ENCODE results near the gene KRT16.
A peak's percentile ranks its signal among the peaks of the same experiment; 100 is the strongest.
"Not testable (repeated sequence)": the region's sequence is repeated elsewhere in the genome, so short reads cannot be mapped to it uniquely, and the experiment has no call there.

Gene KRT16

DNA sequence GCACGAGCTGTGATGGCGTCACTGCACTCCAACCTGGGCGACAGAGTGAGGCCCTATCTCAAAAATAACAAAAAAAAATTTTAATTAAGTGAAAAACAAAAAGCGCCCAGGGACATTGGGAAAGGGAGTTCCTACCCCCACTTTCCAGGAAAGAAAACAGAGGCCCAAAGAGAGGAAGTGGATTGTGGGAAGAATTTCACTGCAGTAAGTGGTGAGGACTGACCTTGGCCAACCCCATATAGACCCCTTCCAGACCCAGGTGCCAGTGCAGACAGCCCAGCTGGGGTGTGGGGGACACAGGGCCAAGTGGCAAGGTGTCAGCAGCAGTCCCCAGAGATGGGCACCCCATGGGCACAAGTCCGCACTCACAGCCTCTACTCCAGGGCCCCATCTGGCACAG is 40.9 kb upstream of the KRT16 start:
- no peak overlapping the region for H3K9ac ChIP-seq (ENCODE audit: low read length)
- no peak overlapping the region for H3K4me3 ChIP-seq (ENCODE audit: low read length)
- no peaks in the 10 kb centered on the region for H3K36me3 ChIP-seq (ENCODE audit: control insufficient read depth, insufficient read depth, low read length)
- no peaks in the 10 kb centered on the region for H3K27me3 ChIP-seq (ENCODE audit: control insufficient read depth, insufficient read depth, low read length)
- no peak overlapping the region for H3K27ac ChIP-seq (ENCODE audit: low read depth, low read length)
- H3K4me1 ChIP-seq (ENCODE audit: control insufficient read depth, insufficient read depth, low read length): peaks cover 1% of the 10 kb centered on the region

DNA sequence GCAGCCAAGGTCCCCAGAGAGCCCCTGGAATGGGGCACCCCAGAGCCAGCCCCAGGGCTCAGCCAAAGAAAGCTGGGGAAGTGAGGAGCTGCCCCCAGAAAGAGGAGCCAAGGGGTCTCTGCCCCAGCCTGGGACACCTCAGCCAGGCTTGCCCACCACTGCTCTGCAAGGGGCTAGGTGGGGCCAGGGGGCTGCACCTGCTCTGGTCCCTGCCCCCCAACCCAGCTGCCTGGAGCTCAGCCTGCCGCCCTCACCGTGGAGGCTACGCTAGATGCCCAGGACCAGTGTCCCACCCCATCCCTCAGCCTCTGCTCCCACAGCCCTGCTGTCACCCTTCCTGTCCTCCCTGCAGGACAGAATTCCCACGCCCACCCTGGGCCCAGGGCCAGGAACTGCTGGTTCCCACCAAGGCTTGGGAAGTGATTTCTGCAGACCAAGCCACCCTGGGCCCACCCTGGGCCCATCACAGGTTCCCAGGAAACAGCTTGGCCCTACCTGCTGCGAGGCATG is 39.9 kb upstream of the KRT16 start:
- Histone ChIP-seq H3K9ac (ENCODE audit: low read length) (no peak overlapping the region), H3K27me3 (ENCODE audit: control insufficient read depth, insufficient read depth, low read length) (no peaks in the 10 kb centered on the region), H3K27ac (ENCODE audit: low read depth, low read length) (no peak overlapping the region), H3K4me1 (ENCODE audit: control insufficient read depth, insufficient read depth, low read length) (peaks cover 6% of the 10 kb centered on the region), H3K4me3 (ENCODE audit: low read length) (no peak overlapping the region), H3K36me3 (ENCODE audit: control insufficient read depth, insufficient read depth, low read length) (no peaks in the 10 kb centered on the region)

DNA sequence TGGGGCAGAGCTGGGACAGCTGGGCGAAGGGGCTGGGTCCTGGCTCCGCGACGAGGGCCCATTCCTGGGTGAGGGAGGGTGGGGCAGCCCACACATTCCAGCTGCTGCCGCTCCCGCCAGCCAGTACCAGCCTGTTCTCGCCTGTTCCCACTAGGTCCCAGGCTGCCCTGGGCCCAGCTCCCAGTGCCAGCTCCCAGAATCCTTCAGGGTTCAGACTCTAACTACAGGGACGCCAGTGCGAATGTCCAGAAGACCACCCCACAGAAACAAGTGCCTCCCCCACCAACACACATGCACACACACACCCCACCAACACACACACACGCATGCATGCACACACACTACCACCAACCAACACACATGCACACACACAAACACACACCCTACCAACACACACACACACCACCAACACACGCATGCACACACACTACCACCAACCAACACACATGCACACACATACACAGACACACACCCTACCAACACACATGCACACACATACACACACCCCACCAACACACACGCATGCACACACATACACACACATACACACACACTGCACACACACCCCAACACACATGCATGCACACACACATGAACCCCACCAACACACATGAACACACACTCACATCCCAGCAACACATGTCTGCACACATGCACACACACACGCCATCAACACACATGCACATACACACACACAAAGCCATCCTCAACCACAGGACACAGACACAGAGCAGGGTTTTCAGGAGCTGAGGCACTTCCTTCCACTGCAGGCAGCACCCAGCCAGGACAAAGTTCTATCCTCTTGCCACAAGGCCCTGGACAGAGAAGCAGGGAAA is 39.3 kb upstream of the KRT16 start:
- H3K27ac ChIP-seq (ENCODE audit: low read depth, low read length): peak overlapping the region; percentile 39
- H3K4me1 ChIP-seq (ENCODE audit: control insufficient read depth, insufficient read depth, low read length): peaks cover 6% of the 10 kb centered on the region
- no peaks in the 10 kb centered on the region for H3K36me3 ChIP-seq (ENCODE audit: control insufficient read depth, insufficient read depth, low read length)
- no peak overlapping the region for H3K9ac ChIP-seq (ENCODE audit: low read length)
- H3K4me3 ChIP-seq (ENCODE audit: low read length): no peak overlapping the region
- no peaks in the 10 kb centered on the region for H3K27me3 ChIP-seq (ENCODE audit: control insufficient read depth, insufficient read depth, low read length)

DNA sequence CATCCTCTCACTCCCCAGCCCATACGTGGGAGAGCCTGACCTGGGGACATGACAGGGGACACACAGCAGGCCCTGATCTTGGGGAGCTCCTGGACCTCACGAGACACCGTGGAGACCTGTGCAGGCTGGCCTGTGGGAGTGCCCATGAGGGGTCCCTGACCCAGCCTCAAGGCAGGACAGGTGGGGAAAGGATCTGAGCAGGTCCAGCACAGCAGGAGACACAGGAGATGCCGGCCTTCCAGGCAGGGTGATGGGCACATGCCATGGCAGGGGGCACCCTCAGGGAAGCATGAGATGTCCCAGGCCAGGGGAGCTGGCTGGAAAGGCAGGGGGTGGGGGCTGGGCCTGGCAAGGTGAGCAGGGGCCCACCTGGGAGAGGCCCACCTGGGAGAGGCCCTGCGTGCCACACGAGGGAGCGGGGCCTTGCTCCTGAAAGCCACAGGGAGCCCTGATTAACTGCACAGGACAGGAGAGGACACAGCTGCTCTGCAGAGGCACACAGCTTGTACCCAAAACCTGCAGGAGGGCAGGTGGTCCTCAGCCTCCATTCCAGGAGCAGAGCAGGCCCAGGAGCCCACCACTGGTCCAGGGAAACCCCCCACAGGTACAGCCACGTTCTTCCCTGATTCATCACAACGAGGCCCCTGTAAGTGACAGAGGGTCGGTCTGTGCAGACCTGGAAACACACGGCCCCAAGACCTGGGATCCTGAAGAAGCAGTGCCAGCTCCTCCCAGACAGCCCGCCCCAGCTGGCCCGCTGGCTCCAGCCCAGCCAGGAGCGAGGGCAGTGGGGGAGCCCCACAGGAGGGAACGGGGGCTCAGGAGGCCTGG is 38.4 kb upstream of the KRT16 start:
- H3K4me3 ChIP-seq (ENCODE audit: low read length): no peak overlapping the region
- H3K4me1 ChIP-seq (ENCODE audit: control insufficient read depth, insufficient read depth, low read length): peaks cover 6% of the 10 kb centered on the region
- H3K9ac ChIP-seq (ENCODE audit: low read length): peak overlapping the region; percentile 38

DNA sequence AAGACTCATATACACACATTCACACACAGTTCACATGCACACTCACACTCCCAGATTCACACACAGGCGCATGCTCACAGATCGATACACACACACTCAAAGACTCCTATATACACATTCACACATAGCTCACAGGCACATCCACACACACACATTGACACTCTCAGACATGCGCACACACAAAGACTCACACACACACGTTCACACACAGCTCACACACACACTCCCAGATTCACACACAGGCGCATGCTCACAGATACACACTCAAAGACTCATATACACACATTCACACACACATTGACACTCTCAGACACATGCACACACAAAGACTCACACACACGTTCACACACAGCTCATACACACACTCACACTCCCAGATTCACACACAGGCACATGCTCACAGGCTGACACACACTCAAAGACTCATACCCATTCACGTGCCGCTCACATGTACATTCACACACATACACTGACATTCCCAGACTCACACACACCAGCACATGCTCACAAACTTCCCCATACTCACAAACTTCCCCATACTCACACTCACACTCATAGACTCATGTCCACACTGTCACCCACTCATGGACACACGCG is 37.5 kb upstream of the KRT16 start:
- Histone ChIP-seq H3K27me3 (ENCODE audit: control insufficient read depth, insufficient read depth, low read length) (no peaks in the 10 kb centered on the region), H3K36me3 (ENCODE audit: control insufficient read depth, insufficient read depth, low read length) (no peaks in the 10 kb centered on the region), H3K4me3 (ENCODE audit: low read length) (no peak overlapping the region), H3K9ac (ENCODE audit: low read length) (no peak overlapping the region), H3K4me1 (ENCODE audit: control insufficient read depth, insufficient read depth, low read length) (peaks cover 6% of the 10 kb centered on the region), H3K27ac (ENCODE audit: low read depth, low read length) (no peak overlapping the region)

More for the DNA sequence above, 38.4 kb upstream of the KRT16 start:
- no peaks in the 10 kb centered on the region for H3K27me3 ChIP-seq (ENCODE audit: control insufficient read depth, insufficient read depth, low read length)
- H3K36me3 ChIP-seq (ENCODE audit: control insufficient read depth, insufficient read depth, low read length): no peaks in the 10 kb centered on the region
- H3K27ac ChIP-seq (ENCODE audit: low read depth, low read length): peak overlapping the region; percentile 39

DNA sequence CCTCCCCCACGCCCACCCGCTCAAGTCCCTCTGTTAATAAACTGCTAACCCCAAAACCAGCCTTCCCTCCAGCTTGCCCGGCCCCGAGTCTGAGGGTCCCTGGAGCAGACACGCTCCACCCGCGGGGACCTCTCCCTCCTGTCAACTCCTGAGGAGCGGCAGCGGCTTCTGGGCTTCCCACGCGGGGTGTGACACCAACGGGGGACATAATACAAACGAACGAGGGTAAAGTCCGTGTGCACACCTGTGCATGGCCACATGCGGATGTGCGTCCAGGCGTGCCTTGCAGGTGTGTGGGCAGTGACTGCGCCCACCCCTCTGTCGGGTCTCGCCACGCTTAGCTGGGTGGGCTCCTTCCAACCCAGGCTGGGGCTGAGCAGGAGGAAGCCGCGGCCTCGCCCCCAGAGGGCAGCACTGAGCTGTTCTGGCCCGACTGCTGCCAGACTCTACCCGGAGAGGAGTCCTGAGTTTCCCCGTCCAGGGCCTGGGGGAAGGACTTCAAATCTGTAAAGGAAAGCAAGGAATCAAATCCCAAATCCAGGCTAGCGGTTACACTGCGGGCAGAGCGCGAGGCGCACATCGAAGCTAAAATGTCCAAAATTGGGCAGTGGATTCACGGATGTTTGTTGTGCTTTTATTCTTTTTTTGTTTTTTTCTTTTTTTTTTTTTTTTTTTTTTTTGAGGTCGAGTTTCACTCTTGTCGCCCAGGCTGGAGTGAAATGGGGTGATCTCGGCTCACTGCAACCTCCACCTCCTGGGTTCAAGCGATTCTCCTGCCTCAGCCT is 36.0 kb upstream of the KRT16 start:
- H3K27ac ChIP-seq (ENCODE audit: low read depth, low read length): no peak overlapping the region
- H3K4me1 ChIP-seq (ENCODE audit: control insufficient read depth, insufficient read depth, low read length): peaks cover 6% of the 10 kb centered on the region
- no peaks in the 10 kb centered on the region for H3K27me3 ChIP-seq (ENCODE audit: control insufficient read depth, insufficient read depth, low read length)
- peak overlapping the region; percentile 62 for H3K4me3 ChIP-seq (ENCODE audit: low read length)
- peak overlapping the region; percentile 68 for H3K9ac ChIP-seq (ENCODE audit: low read length)
- H3K36me3 ChIP-seq (ENCODE audit: control insufficient read depth, insufficient read depth, low read length): no peaks in the 10 kb centered on the region

DNA sequence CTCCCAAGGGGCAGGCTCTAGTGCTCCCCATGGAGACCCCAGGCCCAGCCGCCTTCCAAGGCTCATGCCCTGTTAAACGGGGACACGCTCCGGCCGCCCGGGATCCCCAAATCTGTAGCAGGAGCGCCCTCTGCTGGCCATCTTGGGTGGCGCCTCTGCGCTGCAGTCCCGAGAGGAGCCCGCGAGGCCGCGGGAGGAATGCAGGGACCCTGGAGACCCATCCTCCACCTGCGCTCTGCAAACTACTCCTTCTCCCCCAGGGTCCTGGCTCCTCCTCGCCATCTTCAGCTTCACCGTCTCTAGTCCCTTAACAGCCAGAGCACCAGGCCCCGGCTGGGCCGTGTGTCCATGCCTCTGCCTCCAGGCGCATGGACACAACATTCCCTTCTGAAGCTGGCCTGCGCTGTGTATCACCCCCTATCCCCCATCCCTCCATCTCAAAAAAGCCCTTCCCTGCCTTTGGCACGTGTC is 35.4 kb upstream of the KRT16 start:
- Histone ChIP-seq H3K9ac (ENCODE audit: low read length) (no peak overlapping the region), H3K27ac (ENCODE audit: low read depth, low read length) (no peak overlapping the region), H3K4me1 (ENCODE audit: control insufficient read depth, insufficient read depth, low read length) (peaks cover 6% of the 10 kb centered on the region), H3K36me3 (ENCODE audit: control insufficient read depth, insufficient read depth, low read length) (no peaks in the 10 kb centered on the region), H3K4me3 (ENCODE audit: low read length) (peak overlapping the region; percentile 62), H3K27me3 (ENCODE audit: control insufficient read depth, insufficient read depth, low read length) (no peaks in the 10 kb centered on the region)

DNA sequence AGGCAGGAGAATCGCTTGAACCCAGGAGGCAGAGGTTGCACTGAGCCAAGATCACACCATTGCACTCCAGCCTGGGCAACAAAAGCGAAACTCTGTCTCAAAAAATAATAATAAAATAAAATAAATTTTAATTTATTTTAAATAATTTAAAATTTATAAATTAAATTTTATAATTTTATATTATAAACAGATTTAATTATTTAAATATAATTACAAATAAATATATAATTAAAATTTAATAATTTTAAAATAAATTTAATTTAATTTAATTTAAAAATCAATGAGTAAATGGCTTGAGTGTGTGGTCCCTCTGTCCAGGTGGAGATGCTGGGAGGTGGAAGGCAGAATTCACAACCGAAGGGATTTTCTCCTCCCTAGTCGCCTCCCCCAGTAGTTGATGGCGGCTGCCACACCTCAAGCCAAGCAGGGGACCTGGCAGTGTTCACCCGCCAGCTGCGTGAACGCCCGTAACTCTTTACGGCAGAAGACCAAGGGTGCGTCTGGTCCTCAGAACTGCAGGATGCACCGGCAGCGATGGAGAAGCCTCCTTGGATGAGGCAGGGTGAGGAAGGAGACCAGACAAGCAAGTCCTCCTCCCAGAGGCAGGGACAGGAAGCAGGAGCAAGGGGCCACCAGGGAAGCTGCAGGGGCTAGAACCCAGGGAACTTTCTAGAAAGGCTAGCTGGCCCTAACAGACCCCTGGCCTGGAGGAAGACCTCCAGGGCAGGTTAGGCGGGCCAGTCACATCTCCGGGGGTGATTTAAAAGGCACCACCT is 34.7 kb upstream of the KRT16 start:
- H3K27ac ChIP-seq (ENCODE audit: low read depth, low read length): no peak overlapping the region
- peak overlapping the region; percentile 4 for H3K4me3 ChIP-seq (ENCODE audit: low read length)
- H3K9ac ChIP-seq (ENCODE audit: low read length): no peak overlapping the region
- no peaks in the 10 kb centered on the region for H3K36me3 ChIP-seq (ENCODE audit: control insufficient read depth, insufficient read depth, low read length)
- H3K27me3 ChIP-seq (ENCODE audit: control insufficient read depth, insufficient read depth, low read length): no peaks in the 10 kb centered on the region
- peaks cover 6% of the 10 kb centered on the region for H3K4me1 ChIP-seq (ENCODE audit: control insufficient read depth, insufficient read depth, low read length)

DNA sequence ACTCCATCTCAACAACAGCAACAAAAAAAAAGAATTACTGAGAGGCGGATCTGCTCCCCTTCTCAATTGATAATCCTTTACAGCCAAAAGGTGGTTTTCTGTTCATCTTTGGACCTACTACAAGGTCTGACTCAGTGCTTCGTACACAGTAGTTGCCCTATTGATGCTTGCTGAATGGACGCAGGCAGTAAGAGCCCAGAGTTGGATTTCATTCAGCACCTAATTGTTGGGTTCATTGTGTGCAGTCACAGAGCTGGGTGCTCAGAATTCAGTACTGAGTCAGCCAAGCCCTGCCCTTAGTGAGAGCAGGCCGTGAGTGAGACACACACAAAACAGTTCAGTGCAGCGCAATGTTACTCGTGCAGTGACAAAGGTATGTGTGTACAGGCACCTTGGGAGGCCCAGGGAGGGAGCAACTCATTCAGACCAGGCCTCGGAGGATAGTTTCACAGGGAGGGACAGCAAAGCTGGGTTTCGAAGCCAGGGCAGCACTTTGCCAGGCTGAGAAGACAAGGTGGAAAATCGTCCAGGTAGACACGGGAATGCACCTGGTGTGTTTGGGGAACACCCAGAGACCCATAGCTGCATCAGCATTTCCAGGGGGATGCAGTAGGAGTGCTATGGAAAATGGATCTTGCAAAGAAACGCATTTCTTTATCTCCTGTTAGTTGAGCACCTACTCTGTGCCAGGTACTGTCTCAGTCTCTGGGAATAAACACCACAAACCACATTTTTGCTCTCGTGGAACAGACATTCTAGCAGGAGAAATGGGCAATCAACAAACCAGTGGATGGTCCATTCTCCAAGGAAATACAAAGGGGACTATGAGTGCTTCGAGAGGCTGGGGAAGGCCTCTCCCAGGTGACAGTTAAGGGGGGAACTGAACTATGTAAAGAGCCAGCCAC is 29.9 kb upstream of the KRT16 start:
- no peak overlapping the region for H3K4me3 ChIP-seq (ENCODE audit: low read length)
- H3K9ac ChIP-seq (ENCODE audit: low read length): no peak overlapping the region
- H3K27ac ChIP-seq (ENCODE audit: low read depth, low read length): no peak overlapping the region

DNA sequence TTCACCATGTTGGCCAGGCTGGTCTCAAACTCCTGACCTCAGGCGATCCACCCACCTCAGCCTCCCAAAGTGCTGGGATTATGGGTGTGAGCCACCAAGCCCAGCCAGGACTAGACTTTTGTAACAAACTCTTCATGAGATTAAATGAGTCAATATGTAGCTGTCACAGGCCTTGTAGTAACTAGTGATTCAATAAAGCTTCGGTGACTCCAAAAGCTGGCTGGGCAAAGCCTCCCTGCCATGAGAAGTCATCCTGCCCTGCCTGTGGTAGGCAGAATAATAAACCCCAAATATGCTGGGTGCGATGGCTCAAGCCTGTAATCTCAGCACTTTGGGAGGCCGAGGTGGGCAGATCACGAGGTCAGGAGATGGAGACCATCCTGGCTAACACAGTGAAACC is 28.0 kb upstream of the KRT16 start:
- H3K36me3 ChIP-seq (ENCODE audit: control insufficient read depth, insufficient read depth, low read length); H3K4me1 ChIP-seq (ENCODE audit: control insufficient read depth, insufficient read depth, low read length); H3K4me3 ChIP-seq (ENCODE audit: low read length); H3K9ac ChIP-seq (ENCODE audit: low read length); H3K27ac ChIP-seq (ENCODE audit: low read depth, low read length); H3K27me3 ChIP-seq (ENCODE audit: control insufficient read depth, insufficient read depth, low read length): not testable (repeated sequence)

More for the DNA sequence above, 29.9 kb upstream of the KRT16 start:
- Histone ChIP-seq H3K27me3 (ENCODE audit: control insufficient read depth, insufficient read depth, low read length) (no peaks in the 10 kb centered on the region), H3K4me1 (ENCODE audit: control insufficient read depth, insufficient read depth, low read length) (no peaks in the 10 kb centered on the region), H3K36me3 (ENCODE audit: control insufficient read depth, insufficient read depth, low read length) (no peaks in the 10 kb centered on the region)
